NOMO-1 (cell line): ENCODE results near the gene ERBB2.
"Not testable (repeated sequence)": the region's sequence is repeated elsewhere in the genome, so short reads cannot be mapped to it uniquely, and the experiment has no call there.

ENCODE experiments used
- DNase-seq, 2 experiments: peaks; one replicate each; lab custom pipeline; 2025; ENCODE audit not compliant: unreplicated experiment in 2 of 2; lab: John Stamatoyannopoulos, UW

Gene ERBB2

DNA sequence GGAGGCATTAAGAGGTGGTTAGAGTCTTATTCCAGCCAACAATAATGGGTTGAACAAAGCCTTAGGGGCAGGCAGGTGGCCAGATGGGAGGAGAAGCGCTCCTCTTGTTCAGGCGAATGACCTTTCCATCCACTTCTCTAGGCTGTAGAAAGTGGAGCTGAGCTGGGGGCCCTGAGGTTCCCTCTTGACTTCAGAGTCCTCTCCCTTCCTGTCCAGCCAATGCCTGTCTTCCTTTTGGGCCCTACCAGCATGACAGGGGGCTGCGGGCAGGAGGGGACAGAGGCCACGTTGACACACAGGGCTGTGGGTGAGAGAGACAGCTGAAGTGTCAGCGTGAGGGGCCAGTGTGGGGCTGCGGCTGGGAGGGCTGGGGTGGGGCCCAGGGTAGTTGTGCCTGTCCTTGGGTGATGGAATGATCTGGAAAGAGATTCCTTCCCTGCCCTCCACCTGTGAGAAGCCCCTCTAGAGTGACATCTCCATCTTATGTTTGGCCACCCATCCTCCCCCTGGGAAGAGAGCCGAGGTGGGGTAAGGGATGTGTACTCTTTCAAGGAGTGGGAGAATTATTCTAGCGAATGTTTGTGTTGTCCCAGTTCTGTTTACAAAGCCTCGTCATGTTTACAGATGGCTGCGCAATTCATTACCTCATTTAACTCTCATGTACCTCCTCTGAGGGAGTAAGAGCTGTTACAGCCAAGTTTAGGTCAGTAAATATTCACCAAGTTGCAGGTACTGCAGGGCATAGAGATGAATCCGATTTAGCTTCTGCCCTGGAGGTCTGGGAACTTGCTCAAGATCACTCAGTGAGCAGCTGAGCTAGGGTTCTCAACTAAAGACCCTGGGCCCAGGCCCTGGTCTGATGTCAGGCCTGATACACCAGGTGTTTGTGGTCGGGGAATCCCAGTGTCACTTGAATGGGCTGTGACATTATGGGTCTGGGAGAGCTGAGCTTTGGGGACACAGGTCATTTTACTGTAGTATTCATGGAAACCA lies 3.3 kb downstream of the ERBB2 start:
- DNase-seq, result no peak

DNA sequence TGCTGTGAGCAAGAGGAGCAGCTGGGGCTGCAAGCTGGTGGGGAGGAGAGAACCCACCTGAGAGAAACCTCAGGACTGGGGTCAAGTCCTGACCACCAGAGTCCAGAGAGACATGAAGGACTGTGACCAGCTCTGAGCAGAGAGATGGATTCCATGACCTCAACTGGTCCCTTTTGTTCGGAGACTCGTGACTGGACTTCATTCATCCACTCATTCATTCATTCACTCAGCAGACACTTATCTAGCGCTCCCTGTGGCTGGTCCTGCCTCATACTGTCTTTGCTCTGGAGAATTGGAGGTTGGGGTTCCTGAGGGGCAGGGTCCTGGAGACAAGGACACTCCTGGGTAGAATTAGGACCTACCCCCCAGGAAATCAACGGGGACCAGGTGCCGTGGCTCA lies 4.0 kb downstream of the ERBB2 start:
- DNase-seq, result no peak

DNA sequence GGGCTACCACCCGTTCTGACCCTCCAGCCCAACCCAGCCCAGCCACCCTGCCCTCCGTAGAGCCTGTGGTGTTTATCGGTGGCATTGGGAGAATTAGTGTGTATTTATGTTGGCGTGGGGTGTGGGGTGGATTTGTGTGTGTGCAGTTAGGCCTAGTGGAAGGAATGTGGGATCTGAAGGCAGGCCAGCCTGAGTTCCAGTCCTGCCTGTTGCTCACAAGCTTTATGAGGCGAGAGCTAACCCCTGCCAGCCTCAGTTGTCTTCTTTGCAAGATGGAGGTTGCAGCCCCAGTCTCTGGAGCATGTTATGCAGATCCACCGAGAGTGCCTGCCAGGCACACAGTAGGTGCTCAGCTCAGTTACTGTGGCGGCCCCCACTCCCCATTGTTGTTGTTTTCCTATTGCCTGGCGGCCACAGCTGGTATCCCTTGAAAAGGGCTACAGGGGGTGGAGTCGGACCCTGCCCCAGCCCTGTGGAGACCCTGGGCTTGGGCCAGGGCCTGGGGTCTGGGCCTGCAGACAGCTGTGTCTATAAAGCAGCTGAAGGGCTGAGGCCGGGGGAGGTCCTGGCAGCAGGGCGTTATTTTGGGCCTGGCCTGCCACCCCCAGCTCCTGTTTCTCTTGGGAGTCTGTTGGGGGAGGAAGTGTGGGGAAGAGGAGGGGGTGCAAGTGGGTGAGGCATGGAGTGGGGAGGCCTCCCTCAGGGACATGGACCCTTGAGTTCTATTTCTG lies 5.1 kb downstream of the ERBB2 start:
- DNase-seq, result no peak

DNA sequence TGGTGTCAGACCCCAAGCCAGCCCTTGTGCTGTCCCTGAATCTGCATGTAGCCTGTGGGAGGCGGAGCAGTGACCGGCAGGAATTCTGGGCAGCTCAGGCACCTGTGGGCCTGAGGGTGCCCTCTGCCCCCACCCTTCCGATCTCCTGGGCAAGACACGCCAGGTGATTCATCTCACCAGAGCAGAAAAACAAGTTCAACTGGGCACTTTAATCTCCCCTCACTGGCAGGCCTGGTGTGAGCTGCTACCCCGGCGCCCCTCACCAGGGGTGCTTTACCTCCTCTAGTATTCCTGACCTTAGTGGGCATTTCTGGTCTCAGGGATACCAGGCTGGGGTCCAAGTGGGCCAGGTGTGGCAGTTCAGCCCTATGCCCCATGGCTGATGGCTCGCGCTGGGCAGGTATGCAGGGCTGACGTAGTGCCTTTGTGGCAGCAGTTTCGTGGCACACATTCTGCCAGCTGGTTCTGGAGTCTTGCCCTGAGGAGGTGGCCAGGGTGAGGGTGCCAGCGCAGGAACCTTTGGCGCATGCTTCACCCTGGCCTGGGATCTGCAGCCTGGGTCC lies 6.0 kb downstream of the ERBB2 start:
- DNase-seq, result no peak

DNA sequence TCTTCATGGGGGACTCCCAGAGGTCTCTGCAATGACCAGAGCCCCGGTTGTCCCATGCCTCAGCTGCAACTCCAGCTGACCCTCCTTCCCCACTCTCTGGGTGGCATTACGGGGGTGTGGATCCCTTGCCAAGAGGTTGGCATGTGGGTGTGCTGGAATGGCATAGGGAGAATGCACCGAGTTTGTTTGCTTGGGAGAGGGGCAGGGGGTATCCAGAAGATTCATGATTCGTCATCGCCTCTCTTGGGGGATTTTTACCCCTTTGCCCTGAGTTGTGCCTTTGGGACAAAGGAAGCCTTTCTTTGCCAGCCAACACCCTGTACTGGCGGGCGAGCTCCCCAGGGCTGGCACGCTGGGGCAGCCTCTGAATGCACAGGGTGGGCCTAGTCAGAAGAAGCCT lies 6.5 kb downstream of the ERBB2 start:
- no peak for DNase-seq

DNA sequence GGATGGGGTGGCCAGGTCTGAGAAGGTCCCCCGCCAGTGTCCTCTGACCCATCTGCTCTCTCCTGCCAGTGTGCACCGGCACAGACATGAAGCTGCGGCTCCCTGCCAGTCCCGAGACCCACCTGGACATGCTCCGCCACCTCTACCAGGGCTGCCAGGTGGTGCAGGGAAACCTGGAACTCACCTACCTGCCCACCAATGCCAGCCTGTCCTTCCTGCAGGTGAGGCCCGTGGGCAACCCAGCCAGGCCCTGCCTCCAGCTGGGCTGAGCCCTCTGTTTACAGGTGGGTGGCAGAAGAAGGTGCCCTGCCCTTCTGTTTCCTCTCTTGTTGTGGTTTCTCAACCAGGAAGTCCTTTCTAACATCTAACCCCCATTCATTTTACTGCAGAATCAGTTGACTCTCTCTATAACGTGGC lies 7.1 kb downstream of the ERBB2 start:
- no peak for DNase-seq

DNA sequence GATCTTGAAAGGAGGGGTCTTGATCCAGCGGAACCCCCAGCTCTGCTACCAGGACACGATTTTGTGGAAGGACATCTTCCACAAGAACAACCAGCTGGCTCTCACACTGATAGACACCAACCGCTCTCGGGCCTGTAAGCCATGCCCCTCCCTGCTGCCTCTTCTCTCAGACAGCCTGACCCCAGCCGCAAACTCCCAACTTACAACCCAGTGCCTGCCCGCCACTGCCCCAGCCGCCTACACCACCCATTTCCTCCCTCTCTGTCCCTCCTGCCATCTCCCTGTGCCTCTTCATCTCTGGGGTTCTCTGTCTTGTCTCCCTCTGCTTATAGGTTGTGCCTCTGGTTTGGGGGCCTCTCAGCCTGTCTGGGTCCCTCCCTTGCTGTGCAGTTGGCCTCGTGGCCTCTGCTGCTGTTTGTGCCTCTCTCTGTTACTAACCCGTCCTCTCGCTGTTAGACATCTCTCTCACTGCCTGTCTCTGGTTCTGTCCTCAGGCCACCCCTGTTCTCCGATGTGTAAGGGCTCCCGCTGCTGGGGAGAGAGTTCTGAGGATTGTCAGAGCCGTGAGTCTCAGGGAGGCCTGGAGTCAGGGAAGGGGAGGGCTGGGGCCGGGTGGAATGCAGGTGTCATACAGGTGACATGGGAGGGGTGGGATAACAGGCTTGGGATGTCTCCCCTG lies 9.6 kb downstream of the ERBB2 start:
- no peak for DNase-seq

DNA sequence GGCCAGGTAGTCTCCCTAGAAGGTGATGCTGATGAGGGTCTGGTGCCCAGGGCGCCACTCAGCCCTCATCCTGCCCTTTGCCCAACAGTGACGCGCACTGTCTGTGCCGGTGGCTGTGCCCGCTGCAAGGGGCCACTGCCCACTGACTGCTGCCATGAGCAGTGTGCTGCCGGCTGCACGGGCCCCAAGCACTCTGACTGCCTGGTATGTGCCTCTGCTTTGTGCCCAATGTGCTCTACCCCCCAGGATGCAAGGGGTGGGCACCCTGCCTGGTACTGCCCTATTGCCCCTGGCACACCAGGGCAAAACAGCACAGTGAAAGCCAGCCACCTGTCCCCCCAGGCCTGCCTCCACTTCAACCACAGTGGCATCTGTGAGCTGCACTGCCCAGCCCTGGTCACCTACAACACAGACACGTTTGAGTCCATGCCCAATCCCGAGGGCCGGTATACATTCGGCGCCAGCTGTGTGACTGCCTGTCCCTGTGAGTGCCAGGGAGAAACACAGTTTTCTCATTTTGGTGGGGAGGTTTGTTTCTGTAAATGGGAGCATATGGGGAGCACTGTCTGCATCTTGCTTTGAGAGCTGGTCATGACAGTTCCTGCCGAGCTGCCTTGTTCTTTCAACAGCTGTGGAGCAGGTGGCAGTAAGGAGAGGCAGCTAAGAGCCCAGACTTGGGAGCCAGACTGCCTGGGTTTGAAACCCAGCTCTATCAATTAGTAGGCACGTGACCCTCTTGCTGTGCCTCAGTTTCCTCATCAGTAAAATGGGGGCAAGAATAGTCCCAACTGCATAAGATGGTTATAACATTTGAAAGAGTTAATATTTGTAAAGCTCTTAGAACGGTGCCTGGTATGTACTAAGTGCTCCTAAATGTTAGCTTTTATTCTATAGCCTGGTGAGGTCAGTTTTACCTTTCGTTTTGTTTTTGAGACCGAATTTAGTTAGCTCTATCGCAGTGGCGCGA lies 10.4 kb downstream of the ERBB2 start:
- no peak for DNase-seq

DNA sequence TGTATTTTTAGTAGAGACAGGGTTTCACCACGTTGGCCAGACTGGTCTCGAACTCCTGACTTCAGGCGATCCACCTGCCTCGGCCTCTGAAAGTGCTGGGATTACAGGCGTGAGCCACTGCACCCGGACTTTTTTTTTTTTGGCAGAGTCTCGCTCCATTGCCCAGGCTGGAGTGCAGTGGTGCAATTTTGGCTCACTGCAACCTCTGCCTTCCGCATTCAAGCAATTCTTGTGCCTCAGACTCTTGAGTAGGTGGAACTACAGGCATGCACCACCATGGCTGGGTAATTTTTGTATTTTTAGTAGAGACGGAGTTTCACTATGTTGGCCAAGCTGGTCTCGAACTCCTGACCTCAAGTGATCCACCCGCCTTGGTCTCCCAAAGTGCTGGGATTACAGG lies 11.2 kb downstream of the ERBB2 start:
- not testable (repeated sequence) for DNase-seq

DNA sequence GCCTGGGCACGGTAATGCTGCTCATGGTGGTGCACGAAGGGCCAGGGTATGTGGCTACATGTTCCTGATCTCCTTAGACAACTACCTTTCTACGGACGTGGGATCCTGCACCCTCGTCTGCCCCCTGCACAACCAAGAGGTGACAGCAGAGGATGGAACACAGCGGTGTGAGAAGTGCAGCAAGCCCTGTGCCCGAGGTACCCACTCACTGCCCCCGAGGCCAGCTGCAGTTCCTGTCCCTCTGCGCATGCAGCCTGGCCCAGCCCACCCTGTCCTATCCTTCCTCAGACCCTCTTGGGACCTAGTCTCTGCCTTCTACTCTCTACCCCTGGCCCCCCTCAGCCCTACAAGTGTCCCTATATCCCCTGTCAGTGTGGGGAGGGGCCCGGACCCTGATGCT lies 12.0 kb downstream of the ERBB2 start:
- no peak for DNase-seq

DNA sequence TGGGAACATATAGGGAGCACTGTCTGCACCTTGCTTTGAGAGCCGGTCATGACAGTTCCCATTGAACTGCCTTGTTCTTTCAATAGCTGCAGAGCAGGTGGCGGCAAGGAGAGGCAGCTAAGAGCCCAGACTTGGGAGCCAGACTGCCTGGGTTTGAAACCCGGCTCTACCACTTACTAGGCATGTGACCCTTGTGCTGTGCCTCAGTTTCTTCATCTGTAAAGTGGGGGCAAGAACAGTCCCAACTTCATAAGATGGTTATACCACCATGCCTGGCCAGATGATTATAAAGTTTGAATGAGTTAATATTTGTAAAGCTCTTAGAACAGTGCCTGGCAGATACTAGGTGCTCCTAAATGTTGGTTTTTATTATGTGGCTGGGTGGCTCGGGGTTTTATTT lies 14.4 kb downstream of the ERBB2 start:
- no peak for DNase-seq

DNA sequence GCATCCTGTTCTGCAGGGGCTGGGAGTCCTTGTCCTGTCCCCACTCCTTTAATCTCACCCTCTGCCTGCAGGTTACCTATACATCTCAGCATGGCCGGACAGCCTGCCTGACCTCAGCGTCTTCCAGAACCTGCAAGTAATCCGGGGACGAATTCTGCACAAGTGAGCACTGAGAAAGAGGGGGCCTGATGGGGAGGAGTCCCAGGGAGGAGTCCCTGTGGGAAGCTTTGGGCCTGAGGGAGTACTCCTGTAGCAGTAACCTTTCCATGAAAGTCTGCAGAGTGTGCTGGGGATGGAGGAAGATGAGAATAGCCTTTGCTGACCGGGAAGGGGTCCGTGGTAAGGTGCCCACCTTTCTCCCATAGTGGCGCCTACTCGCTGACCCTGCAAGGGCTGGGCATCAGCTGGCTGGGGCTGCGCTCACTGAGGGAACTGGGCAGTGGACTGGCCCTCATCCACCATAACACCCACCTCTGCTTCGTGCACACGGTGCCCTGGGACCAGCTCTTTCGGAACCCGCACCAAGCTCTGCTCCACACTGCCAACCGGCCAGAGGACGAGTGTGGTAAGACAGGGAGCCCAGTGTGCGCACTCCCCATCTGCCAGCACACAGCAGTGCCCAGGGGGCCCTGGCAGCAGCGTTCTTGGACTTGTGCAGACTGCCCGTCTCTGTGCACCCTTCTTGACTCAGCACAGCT lies 15.7 kb downstream of the ERBB2 start:
- DNase-seq, result no peak

DNA sequence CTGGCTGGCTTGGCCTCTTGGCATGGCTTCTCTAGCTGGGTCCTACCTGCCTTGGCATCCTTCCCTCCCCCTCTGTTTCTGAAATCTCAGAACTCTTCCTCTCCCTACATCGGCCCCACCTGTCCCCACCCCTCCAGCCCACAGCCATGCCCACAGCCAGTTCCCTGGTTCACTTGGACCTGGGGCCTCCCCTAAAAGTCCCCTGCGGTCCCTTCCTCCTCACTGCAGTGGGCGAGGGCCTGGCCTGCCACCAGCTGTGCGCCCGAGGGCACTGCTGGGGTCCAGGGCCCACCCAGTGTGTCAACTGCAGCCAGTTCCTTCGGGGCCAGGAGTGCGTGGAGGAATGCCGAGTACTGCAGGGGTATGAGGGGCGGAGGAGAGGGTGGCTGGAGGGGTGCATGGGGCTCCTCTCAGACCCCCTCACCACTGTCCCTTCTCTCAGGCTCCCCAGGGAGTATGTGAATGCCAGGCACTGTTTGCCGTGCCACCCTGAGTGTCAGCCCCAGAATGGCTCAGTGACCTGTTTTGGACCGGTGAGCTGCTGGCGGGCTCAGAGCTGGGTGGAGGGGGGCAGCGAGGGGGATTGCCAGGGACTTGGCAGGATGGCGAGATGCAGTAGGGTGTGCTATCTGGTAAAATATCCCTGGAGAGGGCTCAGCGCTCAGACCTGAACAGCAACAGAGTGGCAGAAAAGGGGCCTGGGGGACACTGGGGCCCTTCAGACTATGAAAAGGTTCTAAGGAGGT lies 16.4 kb downstream of the ERBB2 start:
- DNase-seq, result no peak

DNA sequence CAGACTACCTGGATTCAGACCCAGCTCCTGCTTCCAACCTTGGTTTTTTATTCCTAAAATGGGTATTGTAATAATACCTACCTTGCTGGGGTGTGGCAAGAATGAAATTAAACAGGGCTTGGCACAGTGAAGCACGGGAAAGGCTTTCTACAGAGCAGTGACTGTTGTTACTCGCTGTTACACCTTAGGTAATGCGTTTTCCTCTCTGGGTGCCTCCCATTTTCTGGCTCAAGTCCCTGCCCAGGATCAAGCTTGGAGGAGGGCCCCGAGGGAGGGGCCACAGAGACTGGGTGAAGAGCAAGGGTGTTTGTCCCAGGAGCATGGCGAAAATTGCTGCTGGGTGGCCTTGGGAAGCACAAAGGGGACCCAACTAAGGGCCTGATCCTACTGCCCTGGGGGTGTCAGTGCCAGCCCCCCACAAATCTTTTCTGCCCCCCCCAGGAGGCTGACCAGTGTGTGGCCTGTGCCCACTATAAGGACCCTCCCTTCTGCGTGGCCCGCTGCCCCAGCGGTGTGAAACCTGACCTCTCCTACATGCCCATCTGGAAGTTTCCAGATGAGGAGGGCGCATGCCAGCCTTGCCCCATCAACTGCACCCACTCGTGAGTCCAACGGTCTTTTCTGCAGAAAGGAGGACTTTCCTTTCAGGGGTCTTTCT lies 17.1 kb downstream of the ERBB2 start:
- no peak for DNase-seq

DNA sequence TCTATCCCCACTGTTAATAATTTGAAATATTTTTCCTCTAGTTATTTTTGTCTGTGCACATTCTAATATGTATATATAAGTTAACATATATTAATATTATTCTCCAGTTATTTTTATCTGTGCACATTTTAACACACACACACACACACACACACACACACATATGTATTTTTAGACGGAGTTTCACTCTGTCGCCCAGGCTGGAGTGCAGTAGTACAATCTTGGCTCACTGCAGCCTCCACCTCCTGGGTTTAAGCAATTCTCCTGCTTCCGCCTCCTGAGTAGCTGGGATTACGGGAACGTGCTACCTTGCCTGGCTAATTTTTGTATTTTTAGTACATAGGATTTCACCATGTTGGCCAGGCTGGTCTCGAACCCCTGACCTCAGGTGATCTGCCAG lies 17.8 kb downstream of the ERBB2 start:
- DNase-seq, result no peak

DNA sequence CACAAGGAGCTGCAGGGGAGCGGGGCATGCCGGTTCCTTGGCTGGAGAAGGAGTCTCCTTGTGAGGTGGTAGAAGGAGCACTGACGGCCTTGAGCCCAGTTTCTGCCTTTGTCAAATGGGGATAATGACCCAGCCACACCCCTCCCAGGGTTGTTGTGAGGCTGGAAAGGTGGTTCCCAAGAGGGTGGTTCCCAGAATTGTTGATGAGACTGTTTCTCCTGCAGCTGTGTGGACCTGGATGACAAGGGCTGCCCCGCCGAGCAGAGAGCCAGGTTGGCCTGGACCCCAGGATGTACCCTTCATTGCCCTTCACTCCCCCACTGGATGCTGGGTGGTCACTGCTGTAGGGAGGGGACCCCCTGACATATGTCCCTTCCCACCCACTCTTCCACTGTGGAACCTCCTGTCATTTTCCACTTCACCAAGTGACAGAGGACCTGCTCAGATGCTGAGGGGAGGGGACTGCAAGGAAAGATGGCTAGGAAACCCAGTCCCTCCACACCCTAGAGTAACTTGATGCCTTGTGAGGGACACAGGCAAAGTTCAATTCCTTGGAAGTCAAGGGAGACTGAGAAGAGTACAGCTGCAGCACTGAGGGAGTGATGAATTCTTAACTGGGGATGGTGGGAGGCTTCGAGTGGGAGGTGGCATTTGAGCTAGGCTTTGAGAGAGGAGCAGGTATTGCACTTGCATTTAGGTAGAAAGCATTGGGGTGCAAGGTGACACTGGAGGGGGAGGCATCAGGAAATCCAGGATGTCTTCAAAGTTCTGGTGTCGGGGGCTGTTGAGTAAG lies 19.9 kb downstream of the ERBB2 start:
- DNase-seq, result no peak

DNA sequence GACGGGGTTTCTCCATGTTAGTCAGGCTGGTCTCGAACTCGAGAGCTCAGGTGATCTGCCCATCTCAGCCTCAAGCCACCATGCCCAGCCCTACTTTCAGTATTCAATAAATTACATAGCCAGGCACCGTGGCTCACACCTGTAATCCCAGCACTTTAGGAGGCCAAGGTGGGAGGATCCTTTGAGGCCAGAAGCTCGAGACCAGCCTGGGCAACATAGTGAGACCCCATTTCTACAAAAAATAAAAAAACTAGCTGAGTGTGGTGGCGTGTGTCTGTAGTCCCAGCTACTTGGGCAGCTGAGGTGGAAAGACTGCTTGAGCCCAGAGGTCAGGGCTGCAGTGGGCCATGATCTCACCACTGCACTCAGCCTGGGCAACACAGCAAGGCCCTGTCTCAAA lies 22.2 kb downstream of the ERBB2 start:
- DNase-seq, result no peak
